Stimulated activated CD8-positive, alpha-beta memory T cell treated with anti-CD3 and anti-CD28 coated beads, Interleukin-15, amount 100 ng/mL, for 1 hour (primary cell): ENCODE results near the gene MRTFA.
"Not testable (repeated sequence)": the region's sequence is repeated elsewhere in the genome, so short reads cannot be mapped to it uniquely, and the experiment has no call there.

Experiments
- DNase-seq: peaks from one replicate; pipeline ENCODE4 v3.0.0-alpha.2; 2020; ENCODE audit warnings: low read depth

Gene MRTFA

GRCh38 chr22:40627612-40628011 lies 8.9 kb downstream of the MRTFA start:
- DNase-seq, result no peak

- DNase-seq, result no peak
Measured at GRCh38 chr22:40626851-40627250, 9.7 kb downstream of the MRTFA start.

GRCh38 chr22:40625794-40626193 lies 10.7 kb downstream of the MRTFA start:
- DNase-seq, result not testable (repeated sequence)

- not testable (repeated sequence) for DNase-seq
Measured at GRCh38 chr22:40625281-40625680, 11.2 kb downstream of the MRTFA start.

GRCh38 chr22:40624770-40625169 lies 11.7 kb downstream of the MRTFA start:
- no peak for DNase-seq

GRCh38 chr22:40621309-40622151 lies 15.0 kb downstream of the MRTFA start:
- DNase-seq, result no peak

GRCh38 chr22:40620464-40621046 lies 16.0 kb downstream of the MRTFA start:
- no peak for DNase-seq

GRCh38 chr22:40618400-40618799 lies 18.1 kb downstream of the MRTFA start:
- no peak for DNase-seq

- DNase-seq, result no peak
Measured at GRCh38 chr22:40616578-40616977, 19.9 kb downstream of the MRTFA start.

- no peak for DNase-seq
Measured at GRCh38 chr22:40613067-40613466, 23.5 kb downstream of the MRTFA start.

- no peak for DNase-seq
Measured at GRCh38 chr22:40612291-40612751, 24.2 kb downstream of the MRTFA start.

- no peak for DNase-seq
Measured at GRCh38 chr22:40611606-40612005, 24.9 kb downstream of the MRTFA start.

GRCh38 chr22:40610329-40610850 lies 26.1 kb downstream of the MRTFA start:
- no peak for DNase-seq

- no peak for DNase-seq
Measured at GRCh38 chr22:40609216-40609615, 27.3 kb downstream of the MRTFA start.

- no peak for DNase-seq
Measured at GRCh38 chr22:40607506-40607905, 29.0 kb downstream of the MRTFA start.

GRCh38 chr22:40606306-40606705 lies 30.2 kb downstream of the MRTFA start:
- no peak for DNase-seq

GRCh38 chr22:40605761-40606160 lies 30.8 kb downstream of the MRTFA start:
- DNase-seq, result no peak

GRCh38 chr22:40603088-40603605 lies 33.4 kb downstream of the MRTFA start:
- no peak for DNase-seq

GRCh38 chr22:40602231-40602630 lies 34.3 kb downstream of the MRTFA start:
- DNase-seq, result no peak

- no peak for DNase-seq
Measured at GRCh38 chr22:40599731-40600130, 36.8 kb downstream of the MRTFA start.

- not testable (repeated sequence) for DNase-seq
Measured at GRCh38 chr22:40598712-40599111, 37.8 kb downstream of the MRTFA start.

GRCh38 chr22:40597526-40598430 lies 38.7 kb downstream of the MRTFA start:
- DNase-seq, result no peak
